Activated CD4-positive, alpha-beta T cell treated with anti-CD3 and anti-CD28 coated beads for 48 hours (primary cell): ENCODE measurements around the gene LDLRAD4.

ENCODE experiments used
- DNase-seq: peaks from one replicate; pipeline ENCODE4 v3.0.0-alpha.2; 2020

The LDLRAD4 gene

DNA sequence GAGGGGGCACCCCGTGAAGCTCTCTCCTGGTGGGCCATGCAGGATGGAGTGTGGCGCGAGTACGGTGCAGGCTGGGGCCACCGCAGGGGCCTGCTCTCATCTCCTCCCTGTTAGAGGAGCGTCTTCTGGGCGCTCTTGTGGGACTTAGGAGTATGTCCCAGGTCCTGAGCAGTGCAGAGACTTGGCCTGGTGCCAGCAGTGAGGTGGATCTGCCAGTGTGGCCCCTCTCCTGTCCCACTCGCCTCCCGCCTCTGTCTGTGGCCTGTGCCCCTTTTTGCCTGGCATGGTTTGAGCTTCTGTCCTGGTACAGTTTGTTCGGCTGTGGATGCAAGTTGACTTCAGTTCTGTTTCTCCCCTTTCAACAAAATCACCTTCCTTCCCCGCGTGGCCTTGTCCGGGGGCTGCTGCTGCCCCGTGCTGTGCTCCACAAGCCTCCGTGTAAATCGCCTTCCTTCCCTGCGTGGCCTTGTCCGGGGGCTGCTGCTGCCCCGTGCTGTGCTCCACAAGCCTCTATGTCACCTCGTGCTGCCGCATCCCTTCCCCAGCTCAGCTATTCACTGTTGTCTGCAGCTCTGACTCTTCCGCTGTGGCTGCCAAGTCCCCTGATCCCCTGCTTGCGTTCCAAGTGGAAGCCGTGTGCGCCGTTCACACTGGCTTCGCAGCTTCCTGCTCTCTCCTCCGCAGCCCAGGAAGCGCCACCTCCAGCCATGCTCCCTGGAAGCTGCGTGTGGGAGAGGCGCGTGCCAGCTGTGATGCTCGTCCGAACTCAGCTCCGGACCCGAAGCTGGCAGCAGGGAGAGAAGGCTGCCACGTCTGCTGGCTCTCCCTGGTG lies 13.7 kb downstream of the LDLRAD4 start:
- DNase-seq, result no peak

DNA sequence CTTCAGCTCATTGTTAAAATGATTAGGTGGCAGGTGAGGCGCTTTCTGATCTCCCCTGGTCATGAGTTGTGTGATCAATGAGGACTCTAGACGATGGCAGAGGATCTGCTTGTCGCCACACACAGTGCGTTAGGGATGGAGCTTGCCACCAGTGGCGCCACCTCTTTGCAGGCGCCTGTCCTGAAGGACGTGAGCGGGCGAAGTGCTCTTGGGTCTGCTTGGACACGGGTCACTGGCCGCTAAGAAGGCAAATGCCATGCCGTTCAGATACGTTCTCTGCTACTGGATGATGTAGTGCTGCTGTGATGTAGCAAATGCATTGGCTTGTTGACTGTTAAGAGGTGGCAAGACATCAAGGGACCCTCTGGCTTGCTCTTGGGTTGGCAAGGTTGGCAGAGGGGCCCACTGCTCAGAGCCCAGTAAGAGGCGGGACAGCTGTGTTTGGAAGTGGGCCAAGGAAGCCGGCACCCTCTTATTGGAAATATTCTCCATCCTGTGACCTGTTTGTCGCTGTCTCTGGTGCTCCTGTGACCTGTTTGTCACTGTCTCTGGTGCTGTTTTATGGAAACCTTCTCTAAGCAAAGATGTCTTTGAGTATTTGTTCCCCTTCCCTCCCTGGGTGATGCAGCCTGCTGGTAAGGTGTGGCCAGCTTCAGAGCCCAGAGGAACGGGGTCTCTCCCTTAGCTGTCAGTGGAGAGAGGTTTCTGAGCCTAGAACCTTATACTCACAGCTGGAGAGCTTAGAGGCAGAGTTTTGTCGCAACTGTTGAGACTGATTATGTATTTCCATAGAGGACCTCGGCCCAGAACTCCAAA lies 14.6 kb downstream of the LDLRAD4 start:
- no peak for DNase-seq

DNA sequence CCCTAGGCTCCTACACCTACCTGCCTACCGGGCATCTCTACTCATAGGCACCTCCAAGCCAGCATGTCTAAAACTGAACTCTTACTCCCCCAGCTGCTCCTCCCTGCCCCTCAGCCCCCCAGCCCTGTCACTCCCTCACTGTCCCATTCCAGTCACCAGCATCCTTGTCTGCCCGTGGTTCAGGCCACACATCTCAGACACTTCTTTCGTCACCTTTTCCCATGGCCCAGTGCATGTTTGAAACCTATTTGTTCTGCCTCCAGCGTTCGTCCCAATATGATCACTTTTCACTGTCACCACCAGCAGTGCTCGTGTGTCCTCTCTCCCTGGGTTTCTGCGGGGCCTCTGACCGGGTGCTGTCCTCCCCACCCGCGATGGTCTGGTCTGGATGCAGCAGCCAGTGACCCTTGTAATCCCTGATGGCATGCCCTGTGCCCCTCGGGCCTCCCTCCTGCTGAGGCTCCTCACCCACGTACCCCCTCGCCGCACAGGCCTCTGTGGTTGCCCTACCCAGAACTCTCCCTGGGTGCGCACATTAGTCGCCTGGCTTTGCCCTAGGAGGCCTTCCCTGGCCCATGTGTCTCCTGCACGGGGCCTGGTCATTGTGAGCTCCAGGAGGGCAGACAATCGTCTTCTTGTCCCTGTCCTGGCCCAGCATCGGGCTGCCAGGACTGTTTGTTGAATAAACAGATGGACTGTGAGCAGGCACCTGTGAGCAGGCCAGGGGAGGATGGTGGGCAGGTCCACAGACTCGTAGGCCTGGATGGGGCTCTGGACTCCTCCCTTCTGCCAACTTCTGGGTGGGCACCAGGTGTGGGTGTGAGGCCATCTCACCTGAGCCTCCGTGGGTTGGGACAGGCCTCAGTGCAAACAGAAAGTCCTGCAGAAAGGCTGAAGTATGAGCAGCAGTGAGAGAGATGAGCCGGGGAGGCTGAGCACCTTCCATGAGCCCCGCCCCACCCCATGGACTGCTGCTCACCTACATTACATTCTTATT lies 15.5 kb downstream of the LDLRAD4 start:
- DNase-seq, result no peak

GRCh38 chr18:13235421-13235831 lies 16.9 kb downstream of the LDLRAD4 start:
- DNase-seq, result no peak

DNA sequence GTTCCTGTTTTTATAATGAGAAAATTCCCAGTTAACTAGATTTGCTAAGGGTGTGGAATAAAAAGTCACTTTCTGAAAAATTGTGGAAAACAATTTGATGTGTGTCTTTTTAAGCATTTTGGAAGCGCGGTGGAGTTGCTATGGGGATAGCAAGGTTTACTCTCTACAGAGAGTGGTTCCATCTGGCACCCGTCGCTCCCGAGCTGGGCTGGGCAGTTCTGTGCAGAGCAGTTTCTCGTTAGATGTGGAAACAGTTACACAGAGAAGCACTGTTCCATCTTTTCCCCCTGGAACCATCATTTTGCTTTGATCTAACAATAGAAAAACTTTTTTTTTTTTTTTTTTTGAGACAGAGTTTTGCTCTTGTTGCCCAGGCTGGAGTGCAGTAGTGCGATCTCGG lies 17.4 kb downstream of the LDLRAD4 start:
- no peak for DNase-seq

- DNase-seq, result no peak
These were observed 17.9 kb downstream of the LDLRAD4 start for GRCh38 chr18:13236411-13236810.

DNA sequence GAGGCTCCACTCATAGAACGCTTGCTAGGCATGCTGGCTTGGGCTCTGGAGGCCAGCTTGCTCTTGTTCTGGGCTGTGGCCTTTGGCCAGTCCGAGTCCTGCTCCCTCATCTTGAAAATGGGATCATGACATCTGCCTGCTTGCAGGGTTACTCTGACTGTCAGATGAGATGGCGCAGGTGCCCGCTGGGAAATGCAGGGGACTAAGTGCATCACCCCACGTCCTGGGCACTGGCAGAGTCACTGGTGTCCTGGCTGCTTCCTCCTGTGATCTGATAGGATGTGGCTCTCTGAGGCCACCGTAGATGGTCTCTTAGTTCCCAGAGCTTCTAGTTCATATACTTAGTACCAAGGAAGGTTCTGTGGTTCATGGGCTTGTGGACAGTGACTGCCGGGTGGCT lies 18.5 kb downstream of the LDLRAD4 start:
- DNase-seq, result no peak

GRCh38 chr18:13237641-13238040 lies 19.1 kb downstream of the LDLRAD4 start:
- DNase-seq, result no peak

- no peak for DNase-seq
These were observed 20.8 kb downstream of the LDLRAD4 start for GRCh38 chr18:13239171-13239956.

DNA sequence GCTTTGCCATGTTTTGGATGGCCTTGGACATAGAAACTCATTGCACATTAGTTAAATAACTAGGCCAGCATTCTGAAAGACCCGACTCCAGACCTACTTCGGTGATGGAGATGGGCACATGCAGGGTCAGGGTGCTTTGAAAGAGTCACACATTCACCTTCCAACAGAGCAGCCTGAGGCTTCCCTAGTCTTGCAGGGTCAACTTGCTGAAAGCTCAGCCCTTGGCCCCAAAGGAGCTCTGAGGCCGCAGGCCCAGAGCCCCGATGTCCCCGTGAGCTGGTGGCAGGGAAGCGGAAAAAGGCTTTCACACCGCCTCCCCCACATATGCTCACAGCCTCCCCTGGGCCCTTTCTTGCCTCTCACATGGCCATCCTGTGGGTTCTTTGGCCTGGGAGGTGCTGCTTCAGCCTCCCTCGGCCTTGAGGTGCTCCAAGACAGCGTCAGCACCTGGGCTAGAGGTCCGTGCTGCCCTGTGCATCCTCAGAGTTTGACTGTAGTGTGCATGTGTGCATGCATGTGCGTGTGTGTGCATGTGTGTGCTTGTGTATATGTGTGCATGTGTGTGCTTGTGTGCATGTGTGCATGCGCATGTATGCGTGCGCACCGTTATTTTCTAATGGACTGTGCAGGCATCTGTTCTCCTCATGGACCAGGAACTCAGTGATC lies 21.6 kb downstream of the LDLRAD4 start:
- DNase-seq, result no peak

GRCh38 chr18:13241083-13241892 lies 22.7 kb downstream of the LDLRAD4 start:
- no peak for DNase-seq

DNA sequence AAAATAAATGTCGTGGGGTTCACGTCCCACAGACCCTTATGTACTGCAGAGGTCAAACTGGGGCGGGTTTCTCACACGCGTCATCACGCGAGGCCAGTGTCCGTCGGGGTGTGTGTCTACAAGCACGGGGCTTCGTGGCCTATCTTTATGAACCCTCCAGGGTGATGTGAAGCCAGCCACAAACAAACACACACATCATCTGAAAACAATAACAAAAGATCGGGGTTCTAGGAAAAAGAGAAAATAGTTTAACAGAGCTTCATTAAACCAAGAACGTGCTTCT lies 23.3 kb downstream of the LDLRAD4 start:
- no peak for DNase-seq

DNA sequence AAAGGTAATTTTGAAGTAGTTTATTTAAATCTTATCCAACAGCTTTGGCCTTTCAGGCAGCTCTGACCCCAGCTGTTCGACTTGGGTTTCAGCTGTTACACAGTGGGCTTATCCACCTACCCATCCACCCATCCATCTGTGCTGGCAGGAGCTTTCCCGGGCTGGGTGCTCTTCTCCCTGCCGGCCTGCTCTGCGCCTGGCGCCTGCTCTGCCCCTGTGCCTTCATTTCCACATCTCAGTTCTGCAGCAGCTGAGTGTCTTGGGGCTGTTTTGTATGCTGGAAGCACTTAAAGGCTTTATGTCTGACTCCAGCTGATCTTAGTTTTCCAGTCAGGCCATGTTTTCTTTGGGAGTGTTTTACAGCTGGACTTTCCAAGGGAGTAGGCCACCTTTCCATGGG lies 24.2 kb downstream of the LDLRAD4 start:
- DNase-seq, result no peak

- DNase-seq, result no peak
These were observed 24.8 kb downstream of the LDLRAD4 start for GRCh38 chr18:13243363-13243762.

- no peak for DNase-seq
These were observed 25.6 kb downstream of the LDLRAD4 start for GRCh38 chr18:13244135-13244534.

GRCh38 chr18:13245481-13246000 lies 27.0 kb downstream of the LDLRAD4 start:
- no peak for DNase-seq

DNA sequence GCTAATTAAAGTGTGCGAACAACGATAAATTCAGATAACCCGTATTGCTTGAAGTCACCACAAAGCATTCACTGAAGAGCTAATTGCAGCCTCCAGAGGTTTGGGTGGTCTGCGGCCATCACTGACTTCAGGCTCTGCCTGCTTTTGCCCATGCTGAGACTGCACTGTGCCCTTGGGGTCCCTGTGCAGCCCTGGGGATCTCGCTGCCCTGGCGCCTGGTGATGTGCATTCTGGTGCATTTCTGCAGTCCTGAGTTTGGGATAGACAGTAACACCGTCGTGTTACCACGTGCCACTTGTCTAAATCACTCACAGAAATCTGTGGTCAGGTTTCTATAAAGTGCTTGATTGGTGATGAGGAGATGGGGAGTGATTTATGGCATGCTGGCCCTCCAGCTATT lies 27.6 kb downstream of the LDLRAD4 start:
- DNase-seq, result no peak

DNA sequence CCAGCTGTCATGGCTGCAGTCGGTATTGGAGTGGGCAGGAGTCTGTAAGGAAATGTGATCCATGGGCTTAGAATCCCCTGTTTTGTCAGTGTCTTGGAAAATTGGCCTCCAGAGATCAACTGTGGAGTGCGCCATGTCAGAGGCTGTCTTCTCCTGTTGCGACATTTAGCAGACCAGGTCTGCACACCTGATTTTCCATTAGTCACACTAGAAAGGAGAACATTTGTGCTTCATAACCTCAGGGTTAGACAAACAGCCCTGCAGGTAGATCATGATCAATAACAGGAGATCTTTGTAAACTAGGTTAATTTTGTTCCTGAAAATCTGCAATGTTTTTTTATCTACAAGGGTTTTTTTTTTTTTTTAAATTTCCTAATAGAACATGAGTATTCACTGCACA lies 28.0 kb downstream of the LDLRAD4 start:
- no peak for DNase-seq

DNA sequence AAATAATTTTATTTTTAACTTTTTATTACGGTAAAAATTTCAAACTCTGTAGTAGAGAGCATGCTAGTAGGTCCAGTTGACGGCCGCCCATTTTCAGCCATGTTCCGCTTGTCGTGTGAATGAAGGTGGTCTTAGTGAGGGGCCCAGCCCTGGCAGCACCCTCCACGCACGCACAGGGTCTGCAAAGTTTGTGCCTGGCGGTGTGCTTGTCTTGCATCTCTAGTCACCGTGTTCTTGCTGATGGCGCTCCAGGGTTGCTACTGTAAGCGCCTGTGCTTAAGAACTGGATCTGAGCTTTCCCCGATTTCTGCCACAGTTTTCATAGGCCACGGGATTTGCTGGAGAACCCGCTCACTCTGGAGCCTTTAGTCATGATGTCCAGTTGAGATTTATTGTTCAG lies 28.9 kb downstream of the LDLRAD4 start:
- DNase-seq, result no peak

- DNase-seq, result no peak
These were observed 34.3 kb downstream of the LDLRAD4 start for GRCh38 chr18:13252686-13253410.
